Ovary (tissue), 9 donors: ENCODE measurements around the gene AP1AR. TPM values are rescaled to one million over a fixed set of nuclear protein-coding genes. Genes with fewer than 3 reads are reported as not detected.
A peak's percentile ranks its signal among the peaks of the same experiment; 100 is the strongest.

ENCODE experiments used
- DNase-seq, 5 donors: peaks; one replicate each; pipeline ENCODE4 v3.0.0-alpha.2; 2019 to 2020
- H3K27ac ChIP-seq, 2 donors: fragments of 200-600 bp; one replicate each; pipeline versions ENCODE4 v1.5.1 to v1.8.0; 2019 to 2022
- H3K27me3 ChIP-seq: fragments of 200-600 bp; one replicate; pipeline ENCODE4 v1.8.0; 2022
- H3K36me3 ChIP-seq: fragments of 200-600 bp; sonication (generic); one replicate; pipeline ENCODE4 v1.5.1; 2019
- H3K4me1 ChIP-seq: one replicate; pipeline ENCODE4 v1.8.1; 2013; ENCODE audit warnings: mild to moderate bottlenecking, moderate library complexity; ENCODE audit not compliant: insufficient read depth
- H3K4me3 ChIP-seq: fragments of 200-600 bp; sonication (generic); one replicate; pipeline ENCODE4 v1.5.1; 2017
- H3K9me3 ChIP-seq, 2 donors: fragments of 200-600 bp in 1 of 2; sonication (generic) in 1 of 2; one replicate each; pipeline versions ENCODE4 v1.5.1 to v1.8.1; 2013 to 2019; ENCODE audit warnings: mild to moderate bottlenecking in 1 of 2, moderate library complexity in 1 of 2
- CTCF ChIP-seq, 3 donors: fragments of 450-650 bp in 2 of 3; fragments of 200-600 bp in 1 of 3; IDR thresholded peaks; one replicate each; pipeline versions ENCODE4 v1.5.1 to v1.8.0; 2016 to 2022; ENCODE audit warnings: antibody characterized with exemption in 3 of 3, mild to moderate bottlenecking in 1 of 3
- EP300 ChIP-seq: sonication (generic); formaldehyde crosslinking; IDR thresholded peaks from one replicate; pipeline ENCODE4 v1.6.1; 2017; ENCODE audit warnings: antibody characterized with exemption
- POLR2A ChIP-seq: fragments of 450-650 bp; IDR thresholded peaks from one replicate; pipeline ENCODE4 v1.6.1; 2017; ENCODE audit warnings: antibody characterized with exemption, mild to moderate bottlenecking, moderate library complexity
- WGBS, 3 donors: extraction: QIAGEN DNeasy Blood & Tissue Kit in 1 of 3; methylation state at CpG; one replicate each; pipeline versions ENCODE4 v1.1.5 to v1.1.7; 2013 to 2017; 5-methylcytosine and 5-hydroxymethylcytosine counted together
- intact Hi-C, 4 donors: fragments of 100-400 bp; cut with DNase I; formaldehyde crosslinking; loops; one replicate each; pipeline versions ENCODE4 v1.11.0 to v1.15.1; 2022 to 2023
- polyA plus RNA-seq, 2 donors: library from polyadenylated mRNA; stranded (reverse); fragments of 200-250 nt in 1 of 2; fragments of 350-450 nt in 1 of 2; fragmentation: Illumina TruSeq in 1 of 2; extraction: RNeasy Lipid Tissue Mini Kit (QIAGEN cat#74804) in 1 of 2; gene quantifications; one replicate each; pipeline ENCODE4 v1.2.3, GENCODE V29; 2013 to 2014
- total RNA-seq, 7 donors: library from RNA; depleted of rRNA in 2 of 7; stranded (reverse); fragments of >200 nt in 2 of 7; fragmentation: NEBNext Ultra II Directional in 3 of 7; extraction: Animal tissue kit (Norgen Biotek cat#: 25700) in 3 of 7; gene quantifications; one replicate each; pipeline versions ENCODE4 v1.1.0 to v1.2.4, GENCODE V29; 2016 to 2023
- donor health status: DM: no; HTN: no; CAD: no; lungs with moderate emphysema.
- donor health status: DM: no; HTN: no; CAD: no.
- donor health status: Bipolar disorder and iron deficiency.
- donor health status: DM: yes; HTN: yes; CAD: no.
- donor health status: DM: no; HTN: no; CAD: no.
- donor health status: DM: yes; HTN: yes; CAD: no.

The AP1AR gene
- total and polyA plus RNA-seq, 9 donors = 9.1 to 27.0 (median 18.3) TPM

- WGBS, 3 donors = 86 to 91% (median 88%) methylated on average over 2 of the region's 2 CpGs
- Histone ChIP-seq H3K27me3 (no peaks in the 10 kb centered on the region), H3K4me3 (no peak overlapping the region), H3K36me3 (no peaks in the 10 kb centered on the region), H3K4me1 (no peaks in the 10 kb centered on the region), H3K27ac (no peak overlapping the region), H3K9me3 (no peaks in the 10 kb centered on the region)
- no peak for DNase-seq
- no peak for TF ChIP-seq CTCF (IDR thresholded peaks at IDR 0.05)
- intact Hi-C loops = no loop called here
Measured at GRCh38 chr4:112253382-112254000, 21.9 kb downstream of the AP1AR start.

GRCh38 chr4:112257098-112257497, 25.5 kb downstream of the AP1AR start:
- H3K36me3 ChIP-seq = no peaks in the 10 kb centered on the region
- 82 to 88% (median 85%) methylated on average over 2 of the region's 2 CpGs for WGBS, 3 donors
- H3K27ac ChIP-seq = no peak overlapping the region
- no peak overlapping the region for H3K4me3 ChIP-seq
- H3K4me1 ChIP-seq = no peaks in the 10 kb centered on the region
- no peak for TF ChIP-seq POLR2A
- TF ChIP-seq CTCF (IDR thresholded peaks at IDR 0.05) = no peak
- no peak for TF ChIP-seq EP300
- H3K9me3 ChIP-seq = no peaks in the 10 kb centered on the region
- no peak for DNase-seq
- intact Hi-C loops = no loop called here
- no peaks in the 10 kb centered on the region for H3K27me3 ChIP-seq

GRCh38 chr4:112266823-112267222, 35.2 kb downstream of the AP1AR start:
- intact Hi-C loops = no loop called here

GRCh38 chr4:112270051-112270450, 38.5 kb downstream of the AP1AR start:
- WGBS, 3 donors = 67 to 80% (median 79%) methylated on average over 1 of the region's 1 CpG
- Histone ChIP-seq H3K4me3 (no peak overlapping the region), H3K27me3 (no peaks in the 10 kb centered on the region), H3K4me1 (no peaks in the 10 kb centered on the region), H3K9me3 (no peaks in the 10 kb centered on the region), H3K36me3 (no peaks in the 10 kb centered on the region), H3K27ac (no peak overlapping the region)
- no peak for TF ChIP-seq EP300
- no peak for TF ChIP-seq CTCF (IDR thresholded peaks at IDR 0.05)
- no peak for TF ChIP-seq POLR2A
- intact Hi-C loops = no loop called here
- no peak for DNase-seq

More at GRCh38 chr4:112266823-112267222, 35.2 kb downstream of the AP1AR start:
- Histone ChIP-seq H3K4me3 (no peak overlapping the region), H3K4me1 (peaks cover 1% of the 10 kb centered on the region), H3K27me3 (no peaks in the 10 kb centered on the region), H3K36me3 (no peaks in the 10 kb centered on the region), H3K9me3 (no peaks in the 10 kb centered on the region), H3K27ac (no peak overlapping the region)
- WGBS, 3 donors = 74 to 76% (median 76%) methylated on average over 2 of the region's 2 CpGs
- no peak for TF ChIP-seq POLR2A
- peak in 1 of 3 donors; percentile 38 for TF ChIP-seq CTCF (IDR thresholded peaks at IDR 0.05)
- no peak for DNase-seq
